ENCODE data around the gene CNPY1.

- TF ChIP-seq CTCF (IDR thresholded peaks at IDR 0.05) = no peak
- TF ChIP-seq EP300 (IDR thresholded peaks at IDR 0.05) = no peak
Measured at GRCh38 chr7:155580367-155580766, 34.0 kb upstream of the CNPY1 start.

All from stomach (tissue), 4 donors.